HCEC 1CT (cell line): Measurements from ENCODE around the gene HASPIN.

ENCODE experiments used
- DNase-seq: peaks from one replicate; pipeline ENCODE4 v3.0.0-alpha.2; 2017

Gene HASPIN

GRCh38 chr17:3723556-3724377, at the start of gene HASPIN:
TSS of gene HASPIN (plus strand) at chr17:3723903. CDS start at chr17:3723936, 33 bp downstream.
- peak; percentile 85 for DNase-seq

DNA sequence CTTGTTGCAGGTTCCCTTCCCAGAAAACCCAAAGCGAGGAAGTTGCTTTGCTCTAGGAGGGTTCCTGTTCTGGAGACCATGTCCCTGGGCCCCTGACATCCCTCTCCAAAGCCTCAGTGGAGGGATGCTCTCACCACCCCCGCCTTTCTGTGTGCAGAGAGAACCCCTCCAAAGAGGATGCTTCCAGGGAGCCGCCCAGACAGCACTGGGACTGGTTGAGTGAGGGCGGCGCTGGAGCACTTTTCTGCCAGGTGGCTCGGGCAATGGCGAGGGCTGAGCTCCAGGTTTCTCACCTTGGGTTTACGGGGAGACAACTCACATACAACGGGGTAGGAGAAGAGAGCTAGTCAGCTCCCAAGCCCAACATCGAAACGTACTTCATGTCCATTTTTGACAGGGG, 47.8 kb upstream of the HASPIN start:
- DNase-seq, result no peak

DNA sequence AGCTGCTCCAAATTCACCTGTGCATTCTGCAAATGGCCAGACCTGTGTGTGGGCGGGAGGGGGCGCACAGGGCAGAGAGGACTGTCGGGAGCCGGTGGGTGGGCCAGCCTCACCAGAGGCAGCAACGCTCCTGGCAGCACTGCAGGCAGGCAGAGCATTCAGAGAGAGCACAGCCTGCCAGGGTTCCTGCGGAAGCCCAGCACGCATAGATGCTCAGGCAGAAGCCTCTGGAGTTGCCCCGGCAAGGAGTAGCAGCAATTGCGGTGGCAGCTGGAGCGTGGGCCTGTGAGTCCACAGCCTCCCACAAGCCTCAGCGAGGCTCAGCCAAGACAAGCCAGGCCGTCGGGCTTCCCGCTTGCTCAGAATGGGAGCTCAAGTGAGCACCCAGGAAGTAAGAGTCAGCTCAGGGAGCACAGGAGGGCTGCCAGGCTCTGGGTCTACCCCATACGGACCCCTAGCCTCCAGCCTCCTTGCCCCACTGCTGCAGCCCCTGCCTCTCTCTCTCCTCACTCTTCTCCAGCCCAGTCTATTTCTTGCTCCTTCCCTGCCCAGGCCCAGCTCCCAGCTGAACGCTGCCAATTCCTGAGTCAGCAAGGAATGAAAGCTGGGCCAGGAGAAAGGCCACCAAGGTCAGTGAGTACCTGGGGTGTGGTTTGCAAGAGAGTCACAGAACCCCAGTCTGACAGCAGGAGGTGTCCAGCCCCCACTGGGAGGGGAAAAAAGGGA, 45.4 kb upstream of the HASPIN start:
- no peak for DNase-seq

GRCh38 chr17:3678821-3679530, 44.7 kb upstream of the HASPIN start:
- no peak for DNase-seq

DNA sequence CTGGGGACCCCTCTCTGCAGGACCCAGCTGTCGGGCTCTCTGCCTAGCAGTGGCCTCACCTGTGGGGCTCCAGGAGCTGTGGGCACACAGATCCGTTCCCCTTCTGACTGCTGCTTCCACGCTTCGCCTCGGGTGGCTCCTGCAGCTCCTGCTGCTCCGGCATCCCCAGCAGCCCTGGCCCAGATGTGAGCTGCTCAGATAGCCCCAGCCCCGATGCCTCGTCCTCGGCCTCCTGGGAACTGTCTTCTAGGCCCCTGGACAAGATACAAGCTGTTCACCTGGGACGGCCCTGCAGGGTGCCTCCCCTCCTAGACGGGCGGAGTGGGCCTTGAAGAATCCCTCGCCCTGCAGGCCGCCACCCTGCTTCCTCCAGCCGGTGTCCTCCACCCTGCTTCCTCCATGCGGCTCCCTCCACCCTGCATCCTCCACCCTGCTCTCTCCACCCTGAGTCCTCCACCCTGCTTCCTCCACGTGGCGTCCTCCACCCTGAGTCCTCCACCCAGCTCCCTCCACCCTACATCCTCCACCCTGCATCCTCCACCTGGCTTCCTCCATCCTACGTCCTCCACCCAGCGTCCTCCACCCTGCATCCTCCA, 44.1 kb upstream of the HASPIN start:
- DNase-seq, result no peak

DNA sequence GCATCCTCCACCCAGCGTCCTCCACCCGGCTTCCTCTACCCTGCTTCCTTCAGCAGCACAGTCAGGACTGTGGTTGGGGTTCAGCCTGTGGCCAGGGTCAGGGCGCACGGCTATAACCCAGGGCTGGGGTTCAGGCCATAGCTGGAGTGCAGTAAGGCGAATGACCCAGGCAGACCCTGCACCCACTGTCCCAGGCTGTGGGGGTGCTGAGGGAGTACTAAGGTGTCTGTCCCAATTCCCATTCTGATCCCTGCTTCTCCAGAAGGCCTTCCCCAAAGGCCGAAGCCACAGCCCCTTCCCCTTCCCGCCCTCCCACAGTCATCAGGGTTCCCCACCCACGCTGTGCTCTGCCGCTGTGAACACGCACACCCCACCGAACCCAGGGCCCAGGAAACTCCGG, 42.6 kb upstream of the HASPIN start:
- no peak for DNase-seq

DNA sequence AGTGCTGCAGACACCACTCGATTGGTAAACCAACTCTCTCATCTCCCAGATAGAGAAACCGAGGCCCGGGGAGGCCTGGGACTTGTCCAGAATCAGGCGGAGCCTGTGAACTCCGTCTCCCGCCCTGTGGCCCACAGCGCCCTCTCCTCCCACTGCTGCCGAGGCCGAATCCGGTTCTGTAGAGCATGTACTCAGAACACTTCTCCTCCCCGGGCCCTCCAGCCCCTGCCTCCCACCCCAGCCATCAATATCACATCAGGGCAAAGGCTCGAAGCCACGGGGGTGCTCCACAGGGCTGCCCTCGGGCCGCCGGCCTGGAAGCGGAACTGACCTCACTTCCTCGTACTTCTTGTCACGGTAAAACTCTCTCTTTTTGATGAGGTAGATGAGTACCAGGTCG, 42.1 kb upstream of the HASPIN start:
- no peak for DNase-seq

- DNase-seq, result no peak
These were observed 41.7 kb upstream of the HASPIN start for GRCh38 chr17:3682033-3682432.

GRCh38 chr17:3683054-3683511, 40.6 kb upstream of the HASPIN start:
- peak; percentile 20 for DNase-seq

- DNase-seq, result no peak
These were observed 38.5 kb upstream of the HASPIN start for GRCh38 chr17:3685174-3685573.

DNA sequence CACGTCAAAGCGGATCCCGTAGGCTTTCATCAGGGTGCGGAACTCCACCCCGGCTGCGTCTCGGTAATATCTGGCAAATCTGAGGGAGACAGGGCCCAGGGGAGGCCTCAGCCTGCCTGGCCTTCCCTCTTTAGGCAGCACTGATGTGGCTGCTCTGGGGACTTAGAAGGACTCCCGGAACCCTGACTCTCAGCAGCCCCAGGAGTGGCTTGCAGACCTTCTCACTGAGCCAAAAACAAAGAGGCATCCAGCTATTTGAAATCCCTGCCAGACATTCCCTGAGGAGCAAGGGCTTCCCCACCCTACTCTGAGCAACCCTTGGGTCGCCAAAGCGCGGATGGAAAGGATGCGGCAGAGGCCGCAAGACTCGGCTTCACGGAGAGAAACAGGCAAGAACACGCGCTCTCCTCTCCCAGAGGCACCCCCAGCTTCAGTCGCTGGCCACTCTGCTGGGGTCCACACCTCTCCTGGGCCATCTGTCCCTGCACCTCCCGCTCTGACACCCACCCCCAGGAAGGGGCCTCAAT, 35.6 kb upstream of the HASPIN start:
- no peak for DNase-seq

- no peak for DNase-seq
These were observed 34.8 kb upstream of the HASPIN start for GRCh38 chr17:3688852-3689261.

DNA sequence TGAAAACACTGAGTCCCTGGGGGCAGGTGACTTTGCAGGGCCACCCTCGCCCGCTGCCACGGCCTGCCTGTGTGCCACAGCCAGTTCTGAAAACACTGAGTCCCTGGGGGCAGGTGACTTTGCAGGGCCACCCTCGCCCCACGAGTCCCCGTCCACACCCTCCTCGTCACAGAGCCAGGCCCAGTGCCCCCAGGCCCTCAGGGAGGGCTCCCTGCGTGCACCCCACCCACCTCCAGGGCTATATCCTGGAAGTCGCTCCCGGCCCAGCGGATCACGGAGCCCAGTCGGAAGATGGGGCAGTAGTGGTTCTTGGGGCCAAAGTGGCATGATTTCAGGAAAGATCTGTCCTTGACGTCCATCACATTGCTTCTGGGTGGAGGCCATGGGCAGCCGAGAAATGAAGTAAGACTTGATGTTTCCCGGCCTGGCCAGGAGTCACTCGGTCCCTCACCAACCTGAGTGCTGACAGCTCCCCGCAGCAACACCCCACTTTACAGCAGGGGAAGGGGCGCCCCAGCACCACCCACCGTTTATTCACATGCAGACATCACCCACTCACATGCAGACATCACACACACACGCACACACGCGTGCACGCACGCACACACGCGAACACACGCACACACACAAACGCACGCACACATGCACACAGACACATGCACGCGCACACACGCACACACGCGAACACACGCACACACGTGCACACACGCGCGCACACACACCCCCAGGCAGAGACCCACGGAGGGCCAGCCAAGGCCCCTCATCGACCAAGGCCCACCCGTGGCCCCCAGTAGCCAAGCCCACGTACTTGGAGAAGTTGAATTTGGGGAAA, 34.2 kb upstream of the HASPIN start:
- no peak for DNase-seq

DNA sequence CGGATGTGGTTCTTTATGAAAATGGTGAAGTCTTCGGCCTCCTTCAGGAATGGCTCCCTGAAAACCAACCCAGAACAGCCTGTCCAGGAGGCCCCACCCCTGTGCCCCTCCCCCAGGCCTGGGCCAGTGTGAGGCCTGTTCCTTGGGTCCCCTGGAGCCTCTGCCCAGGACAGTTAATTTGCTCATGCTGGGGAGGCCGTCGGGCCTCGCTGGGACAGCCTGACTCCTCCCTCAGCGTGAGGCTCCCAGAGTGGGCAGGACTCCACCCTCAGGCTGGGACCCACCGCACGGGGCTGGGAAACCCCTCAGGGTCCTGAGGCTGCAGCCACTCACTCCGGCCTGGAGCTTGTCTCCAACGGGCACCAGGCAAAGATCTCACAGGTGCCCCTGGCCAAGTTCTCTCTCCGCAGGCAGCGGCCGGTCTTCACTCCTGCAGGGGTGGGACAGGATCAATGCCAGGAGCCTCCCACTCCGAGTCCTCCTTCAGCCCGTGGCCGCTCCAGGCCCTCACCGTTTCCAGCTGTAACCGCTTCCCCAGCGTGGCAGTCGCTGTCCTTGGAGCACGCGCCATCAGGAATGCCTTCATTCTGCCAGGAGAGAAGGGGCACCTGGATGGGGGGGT, 33.5 kb upstream of the HASPIN start:
- DNase-seq, result no peak

GRCh38 chr17:3691617-3692067, 32.1 kb upstream of the HASPIN start:
- no peak for DNase-seq

GRCh38 chr17:3692346-3692745, 31.4 kb upstream of the HASPIN start:
- no peak for DNase-seq

DNA sequence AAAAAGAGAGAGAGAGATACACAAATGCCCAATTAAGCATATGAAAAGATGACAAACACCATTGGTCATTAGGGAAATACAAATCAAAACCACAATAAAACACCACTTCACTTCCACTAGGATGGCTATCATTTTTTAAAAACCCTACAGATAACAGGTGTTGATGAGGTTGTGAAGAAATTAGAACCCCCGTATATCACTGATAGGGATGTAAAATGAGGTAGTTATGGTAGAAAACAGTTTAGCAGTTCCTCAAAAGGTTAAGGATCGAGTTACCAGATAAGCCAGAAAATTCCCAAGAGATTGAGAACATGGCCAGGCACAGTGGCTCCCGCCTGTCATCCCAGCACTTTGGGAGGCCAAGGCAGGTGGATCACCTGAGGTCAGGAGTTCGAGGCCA, 30.6 kb upstream of the HASPIN start:
- no peak for DNase-seq

- no peak for DNase-seq
These were observed 29.9 kb upstream of the HASPIN start for GRCh38 chr17:3693829-3694231.

- DNase-seq, result peak; percentile 55
These were observed 28.5 kb upstream of the HASPIN start for GRCh38 chr17:3695129-3695722.

- DNase-seq, result no peak
These were observed 27.8 kb upstream of the HASPIN start, which contains the start of gene P2RX5 for GRCh38 chr17:3695723-3696411. TSS of gene P2RX5 (minus strand) at chr17:3696155. CDS start at chr17:3696005, 150 bp downstream.
